ENCODE results near the gene LMX1B.
A peak's percentile ranks its signal among the peaks of the same experiment; 100 is the strongest.

Gene LMX1B

GRCh38 chr9:126677188-126678084 is 63.7 kb downstream of the LMX1B start:
- no peak for DNase-seq (ENCODE audit: low spot score)

DNA sequence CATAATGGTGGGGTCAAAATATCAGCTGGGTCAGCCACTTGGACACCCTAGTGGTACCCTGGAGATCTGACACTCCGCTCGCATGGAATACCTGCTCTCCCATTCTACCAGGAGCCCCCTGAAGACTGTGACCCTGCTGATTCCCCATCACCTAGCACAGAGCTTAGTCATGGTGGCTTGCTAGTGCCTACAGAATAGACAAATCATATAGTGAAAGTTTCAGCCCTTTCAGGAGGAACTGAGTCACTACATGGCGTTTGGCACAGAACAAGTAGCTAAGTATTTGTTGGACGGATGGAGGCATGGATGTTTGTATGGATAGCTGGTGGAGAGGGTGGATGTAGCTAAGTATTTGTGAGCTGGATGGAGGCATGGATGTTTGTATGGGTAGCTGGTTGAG is 65.3 kb downstream of the LMX1B start:
- DNase-seq (ENCODE audit: low spot score) = no peak

GRCh38 chr9:126681336-126681735 is 67.6 kb downstream of the LMX1B start:
- no peak for DNase-seq (ENCODE audit: low spot score)

DNA sequence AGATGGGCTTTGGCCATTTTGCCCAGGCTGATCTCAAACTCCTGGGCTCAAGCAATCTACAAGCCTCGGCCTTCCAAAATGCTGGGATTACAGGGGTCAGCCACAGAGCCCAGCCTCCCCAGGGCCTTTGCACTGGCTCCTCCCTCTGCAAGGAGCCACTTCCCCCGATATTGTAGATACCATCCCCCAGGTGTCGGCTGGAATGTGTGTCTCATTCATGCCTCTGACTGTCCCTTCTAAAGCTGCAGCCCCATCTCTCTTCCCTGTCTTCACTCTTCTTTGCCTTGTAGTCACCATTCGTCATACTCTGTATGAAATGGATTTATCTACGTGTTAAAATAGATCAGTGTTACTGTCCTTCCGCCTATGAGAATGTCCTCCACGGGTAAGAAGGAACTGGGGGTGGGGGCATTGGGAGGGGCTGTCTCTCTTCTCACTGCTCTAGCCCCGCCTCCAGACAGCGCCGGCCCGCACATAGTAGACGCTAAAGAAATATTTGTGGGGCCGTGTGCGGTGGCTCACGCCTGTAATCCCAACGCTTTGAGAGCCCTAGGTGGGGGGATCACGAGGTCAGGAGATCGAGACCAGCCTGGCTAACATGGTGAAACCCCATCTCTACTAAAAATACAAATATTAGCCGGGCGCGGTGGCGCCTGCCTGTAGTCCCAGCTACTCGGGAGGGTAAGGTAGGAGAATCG is 68.5 kb downstream of the LMX1B start:
- DNase-seq (ENCODE audit: low spot score) = no peak

DNA sequence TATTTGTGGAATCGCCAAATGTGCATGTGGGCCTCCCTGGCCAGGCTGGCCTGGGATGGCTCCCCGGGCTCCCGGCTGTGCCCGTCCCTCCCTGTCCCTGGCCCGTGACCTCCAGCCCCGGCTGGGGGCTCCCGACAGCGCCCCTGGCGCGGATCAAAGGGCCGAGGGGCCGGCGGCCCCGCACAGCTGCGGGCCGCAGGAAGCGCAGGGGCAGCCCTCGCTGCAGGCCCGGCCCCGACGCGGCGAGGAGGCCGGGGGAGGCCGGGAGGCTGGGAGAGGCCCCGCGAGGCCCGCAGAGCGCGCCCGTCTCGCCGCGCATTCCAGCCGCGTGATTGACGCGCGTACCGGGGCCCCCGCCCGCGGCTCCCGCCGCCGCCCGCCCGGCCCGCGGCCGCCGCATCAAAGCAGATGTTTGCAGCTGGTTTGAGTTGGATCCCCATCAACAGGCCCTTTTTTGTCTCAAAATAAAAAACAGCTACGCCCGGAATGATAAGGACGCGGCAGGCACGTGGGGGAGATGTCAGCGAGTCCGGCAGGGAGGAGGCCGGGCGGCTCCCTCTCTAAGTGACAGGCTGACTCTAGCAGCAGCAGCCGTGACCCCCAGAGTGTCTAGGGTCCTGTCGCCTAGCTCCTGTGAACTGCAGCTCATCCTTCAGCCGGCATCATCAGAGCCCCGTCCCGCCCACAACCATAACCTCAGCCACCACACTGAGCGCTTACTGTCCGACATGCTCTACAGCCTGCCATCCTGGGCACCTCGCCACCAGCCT is 69.4 kb downstream of the LMX1B start:
- peak; percentile 53 for DNase-seq (ENCODE audit: low spot score)

- no peak for DNase-seq (ENCODE audit: low spot score)
Measured at GRCh38 chr9:126683698-126684044, 69.9 kb downstream of the LMX1B start.

DNA sequence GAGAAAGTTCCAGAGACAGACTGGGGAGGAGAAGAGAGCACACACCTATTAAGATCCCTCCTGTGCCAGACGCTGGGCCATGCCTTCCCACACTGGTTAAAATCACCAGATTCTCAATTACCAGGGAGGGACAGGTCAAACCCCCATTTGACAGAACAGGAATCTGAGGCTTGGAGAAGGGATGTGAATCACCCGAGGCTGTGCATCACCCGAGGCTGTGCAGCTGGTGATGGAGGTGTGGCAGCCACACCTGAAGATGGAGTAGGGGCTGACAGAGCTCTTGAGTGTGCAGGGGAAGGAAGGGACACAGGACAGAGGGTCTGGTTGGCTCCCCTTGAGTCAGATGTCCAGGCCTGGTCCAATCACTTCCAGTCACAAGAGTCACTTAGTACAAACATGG is 70.6 kb downstream of the LMX1B start:
- DNase-seq (ENCODE audit: low spot score) = no peak

DNA sequence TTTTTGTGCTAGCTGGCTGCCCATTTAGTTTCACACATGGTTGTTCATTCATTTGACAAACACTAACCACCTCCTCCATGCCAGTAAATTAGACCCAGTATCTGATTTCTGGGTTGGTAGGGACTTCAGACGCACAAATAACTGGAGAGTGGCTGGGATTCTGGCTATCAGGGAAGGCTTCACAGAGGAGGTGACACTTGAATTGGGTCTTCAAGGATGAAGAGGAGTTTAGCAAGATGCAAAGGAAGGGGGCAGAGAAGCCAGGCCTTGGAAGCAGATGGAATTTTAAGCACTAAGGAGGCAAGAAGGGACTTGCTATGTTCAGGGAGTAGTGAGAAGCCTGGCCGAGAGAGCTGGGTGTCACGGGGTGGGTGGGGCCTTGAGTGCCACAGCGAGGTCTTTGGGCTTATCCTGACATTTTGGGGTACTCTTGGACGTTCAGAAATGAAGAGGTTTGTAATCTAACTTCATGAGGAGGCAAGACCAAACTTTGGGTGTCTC is 71.3 kb downstream of the LMX1B start:
- DNase-seq (ENCODE audit: low spot score) = no peak

DNA sequence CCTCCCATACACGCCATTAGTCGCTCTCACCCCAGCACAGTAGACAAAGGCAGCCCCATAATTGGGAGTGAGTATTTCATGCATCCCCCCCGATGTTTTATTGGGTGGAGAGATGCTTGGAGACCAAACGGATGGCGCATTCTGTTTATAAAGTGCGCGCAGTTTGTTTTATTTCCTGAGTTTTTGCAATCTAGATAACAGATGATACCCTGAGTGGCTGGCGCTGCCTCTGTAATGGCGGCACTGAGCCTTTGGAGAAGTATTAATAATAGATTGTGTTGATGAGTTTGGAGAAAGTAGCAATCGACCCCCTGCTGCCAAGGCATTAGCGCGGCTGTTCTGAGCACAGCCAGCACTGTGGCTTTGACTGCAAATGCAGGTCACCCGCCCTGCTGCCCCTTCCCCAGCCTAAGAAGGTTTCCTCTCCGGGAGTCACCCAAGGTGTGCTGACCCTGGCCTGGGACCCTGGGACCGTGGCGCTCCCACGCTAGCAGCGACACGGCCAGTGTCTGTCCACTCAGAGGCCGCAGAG is 74.3 kb downstream of the LMX1B start:
- no peak for DNase-seq (ENCODE audit: low spot score)

GRCh38 chr9:126688617-126689016 is 74.9 kb downstream of the LMX1B start:
- DNase-seq (ENCODE audit: low spot score) = no peak

DNA sequence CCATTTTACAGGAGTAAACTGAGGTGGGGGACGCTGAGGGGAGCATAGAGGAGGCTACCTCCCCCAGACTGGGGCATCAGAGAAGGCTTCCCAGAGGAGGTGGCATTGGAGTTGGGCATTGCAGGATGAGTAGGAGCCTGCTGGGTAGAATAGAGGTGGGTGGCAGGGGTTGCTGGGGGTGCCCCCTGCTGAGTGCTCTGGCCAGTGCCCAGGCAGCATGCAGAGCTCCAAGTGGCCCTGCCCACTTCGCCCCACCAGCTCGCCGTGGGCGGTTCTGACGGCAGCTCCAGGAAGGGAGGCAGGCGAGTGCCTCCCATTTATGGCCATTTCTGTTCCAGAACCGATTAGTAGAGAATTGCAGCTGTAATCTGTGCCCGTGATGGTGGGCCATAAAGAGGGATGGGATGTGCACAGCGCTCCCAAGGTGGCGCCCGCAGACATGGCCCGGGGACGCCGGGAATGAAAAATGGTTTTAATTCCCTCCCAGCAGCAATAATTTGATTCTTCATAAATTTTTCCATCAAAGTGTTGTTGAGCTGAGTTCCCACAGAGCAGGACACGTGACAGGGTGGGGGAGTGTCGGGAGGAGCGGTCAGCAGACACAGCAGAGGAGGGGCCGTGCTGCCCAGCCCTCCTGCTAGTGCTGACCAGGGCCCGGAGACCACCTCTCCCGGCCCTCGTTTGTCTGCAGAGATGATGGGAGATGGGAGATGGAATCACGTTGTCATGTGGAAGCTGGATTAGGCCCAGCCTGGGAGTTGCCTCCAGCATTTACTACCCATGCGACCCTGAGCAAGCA is 75.5 kb downstream of the LMX1B start:
- no peak for DNase-seq (ENCODE audit: low spot score)

GRCh38 chr9:126690431-126691051 is 76.8 kb downstream of the LMX1B start:
- peak; percentile 43 for DNase-seq (ENCODE audit: low spot score)

DNA sequence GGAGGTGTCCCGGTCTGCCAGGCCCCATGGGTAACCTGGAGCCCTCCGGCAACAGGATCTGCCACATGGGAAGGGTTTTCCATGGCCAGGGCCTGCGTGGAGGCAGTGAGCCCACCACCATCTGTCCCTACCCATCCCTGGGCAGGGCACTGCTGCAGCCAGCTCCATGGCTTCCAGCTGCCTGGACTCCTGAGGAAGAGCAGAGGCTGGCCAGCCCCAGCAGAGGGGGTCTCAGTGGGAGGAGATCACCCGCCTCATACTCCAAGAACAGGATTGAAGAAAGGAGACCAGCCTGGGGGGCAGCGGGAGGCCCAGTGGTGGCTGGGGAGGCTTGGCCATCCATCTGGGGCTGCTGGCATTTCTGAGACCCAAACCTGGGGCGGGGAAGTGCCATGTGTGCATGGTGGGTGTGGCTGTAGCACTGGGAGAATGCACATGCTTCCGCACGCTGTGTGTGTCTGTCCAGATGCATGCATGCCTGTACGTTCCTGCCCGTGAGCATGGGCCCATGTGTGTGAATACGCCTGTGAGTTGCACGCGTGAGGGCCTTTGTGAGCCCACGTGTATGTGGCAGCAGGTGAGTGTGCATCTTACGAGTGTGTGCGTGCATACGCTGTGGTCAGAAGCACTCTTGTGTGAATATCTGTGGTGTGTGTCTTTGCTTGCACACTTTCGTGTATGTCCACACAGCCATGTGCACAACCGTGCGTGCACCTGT is 78.5 kb downstream of the LMX1B start:
- no peak for DNase-seq (ENCODE audit: low spot score)

DNA sequence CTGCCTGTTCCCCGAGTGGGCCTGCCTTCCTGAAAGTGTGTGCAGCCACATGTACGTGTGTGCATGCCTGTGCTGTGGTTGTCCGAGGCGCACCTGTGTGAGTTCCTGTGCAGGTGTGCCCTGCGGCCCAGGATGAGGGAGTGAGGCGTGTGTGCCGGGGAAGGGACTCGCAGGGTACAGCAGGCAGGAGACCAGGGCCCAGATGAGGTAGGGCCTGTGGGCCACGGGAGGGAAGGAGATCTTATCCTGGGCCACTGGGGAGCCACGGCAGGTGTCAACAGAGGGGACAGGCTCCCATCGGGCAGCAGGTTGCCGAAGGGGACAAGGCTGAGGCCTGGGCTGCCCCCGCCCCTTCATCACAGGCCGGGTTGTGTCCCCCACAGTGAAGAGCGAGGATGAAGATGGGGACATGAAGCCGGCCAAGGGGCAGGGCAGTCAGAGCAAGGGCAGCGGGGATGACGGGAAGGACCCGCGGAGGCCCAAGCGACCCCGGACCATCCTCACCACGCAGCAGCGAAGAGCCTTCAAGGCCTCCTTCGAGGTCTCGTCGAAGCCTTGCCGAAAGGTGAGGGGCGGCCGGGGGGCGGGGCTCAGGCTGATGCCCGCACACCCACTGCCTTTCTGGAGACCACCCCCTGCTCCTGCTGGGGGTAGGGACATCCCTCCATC is 79.2 kb downstream of the LMX1B start:
- no peak for DNase-seq (ENCODE audit: low spot score)

DNA sequence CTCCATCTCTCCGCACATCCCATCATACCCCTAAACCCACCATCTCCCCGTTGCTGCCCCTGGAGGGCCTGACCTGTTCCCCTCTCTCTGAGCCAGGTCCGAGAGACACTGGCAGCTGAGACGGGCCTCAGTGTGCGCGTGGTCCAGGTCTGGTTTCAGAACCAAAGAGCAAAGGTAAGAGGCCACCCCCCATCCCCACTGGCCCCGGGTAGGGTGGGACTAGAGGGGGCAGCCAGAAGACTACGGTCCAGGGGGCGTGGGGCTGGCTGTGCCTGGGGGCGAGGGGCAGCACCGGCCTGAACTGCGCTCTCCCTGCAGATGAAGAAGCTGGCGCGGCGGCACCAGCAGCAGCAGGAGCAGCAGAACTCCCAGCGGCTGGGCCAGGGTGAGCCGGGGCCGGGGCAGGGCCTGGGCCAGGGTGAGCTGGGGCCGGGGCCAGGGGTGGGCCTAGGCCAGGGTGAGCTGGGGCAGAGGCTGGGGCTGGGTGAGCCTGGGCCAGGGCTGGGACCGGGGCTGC is 79.8 kb downstream of the LMX1B start:
- no peak for DNase-seq (ENCODE audit: low spot score)

DNA sequence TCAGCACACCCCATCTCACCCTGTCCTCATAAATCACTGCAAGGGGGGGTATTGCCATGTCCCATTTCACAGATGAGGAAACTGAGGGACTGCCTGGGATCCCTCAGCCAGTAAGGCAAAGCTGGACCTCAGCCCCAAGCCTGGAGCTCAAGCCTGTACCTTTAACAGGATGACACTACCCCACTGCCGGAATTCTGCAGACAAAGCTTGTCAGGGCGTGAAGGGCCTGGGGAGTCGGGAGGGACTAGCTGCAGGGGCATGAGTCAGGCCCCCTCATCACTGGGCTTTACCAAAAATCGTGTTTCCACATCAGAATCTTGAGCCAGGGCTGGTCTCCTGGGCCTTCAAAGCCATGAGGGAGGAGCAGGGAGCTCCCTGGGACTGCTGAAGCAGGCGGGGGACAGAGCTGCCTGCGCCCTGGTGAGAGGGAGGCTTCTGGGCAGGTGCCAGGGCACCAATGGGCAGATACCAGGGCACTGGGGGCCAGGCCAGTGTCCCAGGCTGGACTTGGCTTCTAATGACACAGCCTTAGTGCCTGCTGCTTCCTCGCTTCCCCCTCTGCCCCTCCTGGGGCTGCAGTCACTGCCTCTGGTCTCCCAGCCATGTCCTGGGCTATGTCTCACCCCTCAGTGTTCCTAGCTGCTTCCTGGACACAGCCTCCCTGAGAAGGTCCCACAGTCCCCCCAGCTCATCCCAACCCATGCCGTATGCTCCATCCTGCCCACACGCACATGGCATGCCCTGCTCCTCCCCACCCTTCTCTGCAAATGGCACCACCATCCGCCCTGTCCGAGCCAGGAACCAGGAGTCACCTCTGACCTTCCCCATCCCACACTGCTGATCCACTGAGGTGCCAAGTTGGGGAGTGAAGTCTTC is 80.7 kb downstream of the LMX1B start:
- DNase-seq (ENCODE audit: low spot score) = no peak

- no peak for DNase-seq (ENCODE audit: low spot score)
Measured at GRCh38 chr9:126695186-126695585, 81.5 kb downstream of the LMX1B start.

DNA sequence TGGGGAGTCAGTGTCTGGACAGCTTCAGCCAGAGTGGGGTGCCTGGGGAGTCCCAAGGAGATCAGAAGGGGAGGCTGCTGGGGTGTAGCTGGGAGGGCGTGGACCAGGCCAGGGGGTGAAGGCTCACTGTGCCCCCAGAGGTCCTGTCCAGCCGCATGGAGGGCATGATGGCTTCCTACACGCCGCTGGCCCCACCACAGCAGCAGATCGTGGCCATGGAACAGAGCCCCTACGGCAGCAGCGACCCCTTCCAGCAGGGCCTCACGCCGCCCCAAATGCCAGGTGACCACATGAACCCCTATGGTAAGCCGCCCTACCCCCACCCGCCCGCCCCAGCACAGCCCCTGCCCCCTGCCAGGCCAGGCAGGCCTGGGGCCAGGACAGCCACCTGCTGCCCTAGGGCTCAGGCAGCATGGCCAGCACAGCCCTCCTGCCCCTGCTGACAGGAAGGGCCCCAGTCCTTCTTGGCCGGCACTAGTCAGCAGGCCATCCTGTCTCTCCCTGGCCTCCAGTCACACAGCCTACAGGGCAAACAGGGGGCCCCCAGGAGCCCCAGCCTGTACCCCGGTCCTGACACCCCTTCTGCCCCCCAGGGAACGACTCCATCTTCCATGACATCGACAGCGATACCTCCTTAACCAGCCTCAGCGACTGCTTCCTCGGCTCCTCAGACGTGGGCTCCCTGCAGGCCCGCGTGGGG is 82.1 kb downstream of the LMX1B start:
- no peak for DNase-seq (ENCODE audit: low spot score)
